Prostate gland (tissue), 2 donors: ENCODE data around the gene PLEKHM3.

ENCODE experiments used
- CTCF ChIP-seq, 4 experiments: fragments of 200-600 bp in 2 of 4; fragments of 450-650 bp in 2 of 4; sonication (generic) in 2 of 4; IDR thresholded peaks; 1 replicate in 3 of 4; 2 replicates in 1 of 4; pipeline ENCODE4 v1.5.1; 2016 to 2019; ENCODE audit warnings: antibody characterized with exemption in 4 of 4, mild to moderate bottlenecking in 2 of 4, moderate library complexity in 2 of 4
- POLR2A ChIP-seq: fragments of 450-650 bp; IDR thresholded peaks from one replicate; pipeline ENCODE4 v1.6.1; 2016; ENCODE audit warnings: antibody characterized with exemption, mild to moderate bottlenecking

GRCh38 chr2:208012449-208012848, 12.9 kb downstream of the PLEKHM3 start:
- TF ChIP-seq CTCF (IDR thresholded peaks at IDR 0.05) (no peak), POLR2A (no peak)
